ENCODE results near the gene ZSWIM5.

GRCh38 chr1:45123358-45123757, 83.0 kb downstream of the ZSWIM5 start:
- TF ChIP-seq CTCF (IDR thresholded peaks at IDR 0.05) = no peak
- TF ChIP-seq POLR2A (IDR thresholded peaks at IDR 0.05) = no peak
- TF ChIP-seq POLR2AphosphoS5 (IDR thresholded peaks at IDR 0.05; ENCODE audit: insufficient read depth in 1 of 2, low read depth in 1 of 2) = no peak
